Measurements from ENCODE around the gene ACTR10. TPM values are rescaled to one million over a fixed set of nuclear protein-coding genes. Genes with fewer than 3 reads are reported as not detected.

ACTR10 gene
- total RNA-seq, 4 donors from 2014 or later = 57.4 to 203 (median 78.8) TPM

GRCh38 chr14:58280954-58281787 lies 81.2 kb downstream of the ACTR10 start:
- TF ChIP-seq POLR2A (IDR thresholded peaks at IDR 0.05) = no peak
- no peak for TF ChIP-seq CTCF (IDR thresholded peaks at IDR 0.05)
- H3K36me3 ChIP-seq = no peaks in the 10 kb centered on the region
- no peaks in the 10 kb centered on the region for H3K9me3 ChIP-seq
- intact Hi-C loops (cut with DNase I; ENCODE audit: low total_unique reads) = no loop called here
- no peaks in the 10 kb centered on the region for H3K27me3 ChIP-seq
- H3K4me3 ChIP-seq = no peak overlapping the region
- DNase-seq = peak; percentile 51 to 54
- H3K27ac ChIP-seq = peak overlapping the region; percentile 71 to 89
- peaks cover 6 to 12% of the 10 kb centered on the region in 2 donors for H3K4me1 ChIP-seq

GRCh38 chr14:58281969-58282368 lies 82.0 kb downstream of the ACTR10 start:
- intact Hi-C loops (cut with DNase I; ENCODE audit: low total_unique reads) = no loop called here
- TF ChIP-seq POLR2A (IDR thresholded peaks at IDR 0.05) = no peak
- TF ChIP-seq CTCF (IDR thresholded peaks at IDR 0.05) = no peak

GRCh38 chr14:58282925-58283593 lies 83.1 kb downstream of the ACTR10 start:
- intact Hi-C loops (cut with DNase I; ENCODE audit: low total_unique reads) = no loop called here
- DNase-seq = no peak
- Histone ChIP-seq H3K27ac (peak overlapping the region in 1 of 2 donors; percentile 89), H3K4me1 (peaks cover 6 to 12% of the 10 kb centered on the region in 2 donors), H3K9me3 (no peaks in the 10 kb centered on the region), H3K27me3 (no peaks in the 10 kb centered on the region), H3K36me3 (no peaks in the 10 kb centered on the region), H3K4me3 (no peak overlapping the region)
- TF ChIP-seq CTCF (IDR thresholded peaks at IDR 0.05) (no peak), POLR2A (IDR thresholded peaks at IDR 0.05) (no peak)

More at GRCh38 chr14:58281969-58282368, 82.0 kb downstream of the ACTR10 start:
- no peaks in the 10 kb centered on the region for H3K9me3 ChIP-seq
- H3K27me3 ChIP-seq = no peaks in the 10 kb centered on the region
- H3K27ac ChIP-seq = peak overlapping the region; percentile 71 to 89
- H3K4me1 ChIP-seq = peaks cover 6 to 12% of the 10 kb centered on the region in 2 donors
- no peaks in the 10 kb centered on the region for H3K36me3 ChIP-seq
- DNase-seq = no peak
- H3K4me3 ChIP-seq = no peak overlapping the region

- Histone ChIP-seq H3K9me3 (no peaks in the 10 kb centered on the region), H3K4me3 (no peak overlapping the region), H3K4me1 (peaks cover 6 to 12% of the 10 kb centered on the region in 2 donors), H3K27ac (no peak overlapping the region), H3K27me3 (no peaks in the 10 kb centered on the region), H3K36me3 (no peaks in the 10 kb centered on the region)
- DNase-seq = no peak
- intact Hi-C loops (cut with DNase I; ENCODE audit: low total_unique reads) = no loop called here
- TF ChIP-seq CTCF (IDR thresholded peaks at IDR 0.05) (no peak), POLR2A (IDR thresholded peaks at IDR 0.05) (no peak)
These were observed 83.8 kb downstream of the ACTR10 start for GRCh38 chr14:58283730-58284129.

- TF ChIP-seq POLR2A (IDR thresholded peaks at IDR 0.05) = no peak
- TF ChIP-seq CTCF (IDR thresholded peaks at IDR 0.05) = no peak
- Histone ChIP-seq H3K4me3 (no peak overlapping the region), H3K27me3 (no peaks in the 10 kb centered on the region), H3K9me3 (no peaks in the 10 kb centered on the region), H3K4me1 (peaks cover 6 to 12% of the 10 kb centered on the region in 2 donors), H3K36me3 (no peaks in the 10 kb centered on the region), H3K27ac (no peak overlapping the region)
- no peak for DNase-seq
- intact Hi-C loops (cut with DNase I; ENCODE audit: low total_unique reads) = no loop called here
These were observed 85.2 kb downstream of the ACTR10 start for GRCh38 chr14:58285132-58285531.
